RWPE1 (cell line): ENCODE data around the gene CSNK2A1.
A peak's percentile ranks its signal among the peaks of the same experiment; 100 is the strongest.

Experiments used
- CTCF ChIA-PET: fragments of 350-600 bp; sonication (Branson Sonifier 250); formaldehyde crosslinking; extraction: SDS; loops from one replicate; lab custom pipeline; 2021; lab: Yijun Ruan, JAX
- POLR2A ChIA-PET: fragments of 400-600 bp; formaldehyde crosslinking; extraction: SDS; loops from one replicate; lab custom pipeline; 2020; ENCODE audit warnings: antibody characterized with exemption; ENCODE audit not compliant: low non-redundant PET; lab: Yijun Ruan, JAX
- DNase-seq: peaks from one replicate; pipeline ENCODE4 v3.0.0; 2012; ENCODE audit warnings: low spot score
- H3K27ac ChIP-seq: fragments of 450-650 bp; 2 replicates; pipeline ENCODE4 v1.5.1; 2017
- TF ChIP-seq, protein P1 (sequence below): fragments of 450-650 bp; conservative IDR thresholded peaks from 2 replicates; pipeline ENCODE4 v1.5.1; 2017; ENCODE audit warnings: low read depth, mild to moderate bottlenecking

The CSNK2A1 gene

DNA sequence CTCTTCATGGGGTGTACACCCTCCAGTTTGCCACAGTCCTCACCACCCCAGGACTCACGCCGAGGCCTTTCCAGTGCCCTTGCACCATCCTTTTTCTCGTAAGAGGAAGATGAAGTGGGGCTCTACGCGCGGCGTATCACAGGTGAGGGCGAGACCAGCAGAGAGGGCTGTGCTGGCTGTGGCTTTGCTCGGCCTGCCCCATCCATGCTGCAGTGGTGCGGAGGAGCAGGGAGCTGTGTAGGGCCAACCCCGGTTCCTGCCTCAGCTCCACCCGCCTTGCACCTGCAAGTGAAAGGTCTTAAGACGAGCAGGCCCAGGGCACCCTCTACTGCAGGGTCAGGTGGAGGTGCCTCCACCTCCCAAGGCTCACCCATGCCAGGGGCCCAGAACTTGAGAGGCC lies 111.4 kb downstream of the CSNK2A1 start:
- ChIA-PET CTCF (interaction anchor here (2.6 kb wide), 1 partner anchor 80 kb away, joined by 9 read pairs; no protein-coding TSS in a partner anchor), POLR2A (no interaction called here)
- no peak for DNase-seq
- H3K27ac ChIP-seq: peak overlapping the region; percentile 66
- TF ChIP-seq, protein P1, sequence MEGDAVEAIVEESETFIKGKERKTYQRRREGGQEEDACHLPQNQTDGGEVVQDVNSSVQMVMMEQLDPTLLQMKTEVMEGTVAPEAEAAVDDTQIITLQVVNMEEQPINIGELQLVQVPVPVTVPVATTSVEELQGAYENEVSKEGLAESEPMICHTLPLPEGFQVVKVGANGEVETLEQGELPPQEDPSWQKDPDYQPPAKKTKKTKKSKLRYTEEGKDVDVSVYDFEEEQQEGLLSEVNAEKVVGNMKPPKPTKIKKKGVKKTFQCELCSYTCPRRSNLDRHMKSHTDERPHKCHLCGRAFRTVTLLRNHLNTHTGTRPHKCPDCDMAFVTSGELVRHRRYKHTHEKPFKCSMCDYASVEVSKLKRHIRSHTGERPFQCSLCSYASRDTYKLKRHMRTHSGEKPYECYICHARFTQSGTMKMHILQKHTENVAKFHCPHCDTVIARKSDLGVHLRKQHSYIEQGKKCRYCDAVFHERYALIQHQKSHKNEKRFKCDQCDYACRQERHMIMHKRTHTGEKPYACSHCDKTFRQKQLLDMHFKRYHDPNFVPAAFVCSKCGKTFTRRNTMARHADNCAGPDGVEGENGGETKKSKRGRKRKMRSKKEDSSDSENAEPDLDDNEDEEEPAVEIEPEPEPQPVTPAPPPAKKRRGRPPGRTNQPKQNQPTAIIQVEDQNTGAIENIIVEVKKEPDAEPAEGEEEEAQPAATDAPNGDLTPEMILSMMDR: no peak

GRCh38 chr20:431012-431904 lies 112.3 kb downstream of the CSNK2A1 start:
- peak overlapping the region; percentile 66 for H3K27ac ChIP-seq
- ChIA-PET POLR2A (no interaction called here), CTCF (interaction anchor here (0.5 to 2.6 kb wide), 9 partner anchors 17 to 79 kb away, joined by 3 to 13 read pairs (median 4); no protein-coding TSS in a partner anchor)
- DNase-seq: peak; percentile 78
- TF ChIP-seq, protein P1: peak; percentile 90

DNA sequence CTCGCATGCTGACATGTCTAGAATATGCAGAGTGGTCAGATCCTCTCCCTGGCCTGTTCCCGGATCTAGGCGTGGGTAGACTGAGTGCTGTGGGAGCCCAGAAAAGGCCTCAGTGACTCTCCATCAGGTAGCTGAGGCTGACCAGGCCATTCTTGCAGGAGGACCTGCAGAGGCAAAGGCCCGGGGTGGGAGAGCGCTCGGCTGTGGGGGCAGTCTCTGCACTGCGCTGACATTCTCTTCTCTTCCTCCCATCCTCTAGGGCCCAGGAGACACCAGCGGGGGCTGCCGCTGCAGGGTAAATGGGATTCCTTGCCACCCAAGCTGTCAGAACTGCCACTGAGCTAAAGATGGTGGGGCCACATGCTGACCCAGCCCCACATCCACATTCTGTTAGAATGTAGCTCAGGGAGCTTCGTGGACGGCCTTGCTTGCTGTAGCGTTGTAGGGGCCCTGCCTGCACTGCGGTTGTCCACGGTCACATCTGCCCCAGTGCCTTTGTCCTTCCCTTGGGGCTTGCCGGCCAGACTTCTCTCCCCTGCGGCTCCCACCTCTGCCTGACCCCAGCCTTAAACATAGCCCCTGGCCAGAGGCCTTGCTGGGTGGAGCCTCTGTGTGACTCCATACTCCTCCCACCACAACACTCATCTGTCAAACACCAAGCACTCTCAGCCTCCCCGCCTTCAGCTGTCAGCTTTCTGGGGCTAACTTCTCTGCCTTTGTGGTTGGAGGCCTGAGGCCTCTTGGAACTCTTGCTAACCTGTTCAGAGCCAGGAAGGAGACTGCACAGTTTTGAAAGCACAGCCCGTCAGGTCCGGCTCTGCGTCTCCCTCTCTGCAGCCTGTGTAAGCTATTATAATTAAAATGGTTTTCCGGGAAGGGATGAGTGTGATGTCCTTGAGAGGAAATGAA lies 113.2 kb downstream of the CSNK2A1 start:
- H3K27ac ChIP-seq: peak overlapping the region; percentile 66
- POLR2A ChIA-PET: no interaction called here
- TF ChIP-seq, protein P1: no peak
- CTCF ChIA-PET: interaction anchor here (0.5 to 2.6 kb wide), 5 partner anchors 23 to 235 kb away, joined by 3 to 9 read pairs (median 6); no protein-coding TSS in a partner anchor
- no peak for DNase-seq

DNA sequence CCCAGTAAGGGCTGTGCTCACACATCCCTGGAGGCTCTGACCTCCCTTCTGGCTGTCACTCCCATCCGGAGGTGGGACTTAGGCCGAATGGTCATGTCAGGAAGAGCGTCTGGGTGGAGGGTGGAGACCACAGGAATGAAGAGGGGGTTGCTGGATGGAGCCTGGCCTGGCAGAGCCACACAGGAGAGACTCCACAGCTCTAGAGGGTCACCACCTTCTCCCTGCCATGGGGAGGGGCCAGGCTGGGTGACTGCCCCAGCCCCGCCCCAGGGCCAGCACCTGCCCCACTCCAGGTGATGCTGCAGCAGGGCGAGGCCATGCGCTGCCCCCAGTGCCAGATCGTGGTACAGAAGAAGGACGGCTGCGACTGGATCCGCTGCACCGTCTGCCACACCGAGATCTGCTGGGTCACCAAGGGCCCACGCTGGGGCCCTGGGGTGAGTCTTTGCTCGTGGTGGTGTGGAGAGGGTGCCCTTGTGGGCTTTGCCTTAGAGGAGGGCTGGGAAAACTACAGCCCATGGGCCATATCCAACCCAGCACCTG lies 114.9 kb downstream of the CSNK2A1 start:
- CTCF ChIA-PET: interaction anchor here (0.6 kb wide), 1 partner anchor 62 kb away, joined by 3 read pairs; no protein-coding TSS in a partner anchor
- POLR2A ChIA-PET: interaction anchor here (0.5 kb wide), 1 partner anchor 27 kb away, joined by 5 read pairs; no protein-coding TSS in a partner anchor
- peak overlapping the region; percentile 66 for H3K27ac ChIP-seq
- no peak for DNase-seq
- TF ChIP-seq, protein P1: no peak

GRCh38 chr20:427849-428657 lies 115.5 kb downstream of the CSNK2A1 start:
- POLR2A ChIA-PET: interaction anchor here (0.5 kb wide), 1 partner anchor 27 kb away, joined by 5 read pairs; no protein-coding TSS in a partner anchor
- no peak for DNase-seq
- peak overlapping the region; percentile 66 for H3K27ac ChIP-seq
- CTCF ChIA-PET: interaction anchor here (0.6 kb wide), 2 partner anchors 236 to 1033 kb away, joined by 3 read pairs; no protein-coding TSS in a partner anchor
- TF ChIP-seq, protein P1: no peak
